A549 (cell line): ENCODE measurements around the gene CCDC88B. TPM values are rescaled to one million over a fixed set of nuclear protein-coding genes. Genes with fewer than 3 reads are reported as not detected.
"Not testable (repeated sequence)": the region's sequence is repeated elsewhere in the genome, so short reads cannot be mapped to it uniquely, and the experiment has no call there.

ENCODE experiments used
- ATAC-seq, 2 experiments: fragments of 200-7000 bp in 1 of 2; fragments of >200 bp in 1 of 2; cut with Nextera tagmentation in 1 of 2; cut with Tn5 transposase in 1 of 2; 3 replicates each; pipeline versions ENCODE4 v1.8.0 to v1.9.1; 2018 to 2020; ENCODE audit warnings: mild to moderate bottlenecking in 1 of 2, moderate library complexity in 1 of 2
- CTCF ChIA-PET: fragments of 300-600 bp; sonication (Branson Sonifier 250); formaldehyde crosslinking; extraction: SDS; loops from one replicate; lab custom pipeline; 2021; ENCODE audit warnings: antibody characterized with exemption, inconsistent platforms; lab: Yijun Ruan, JAX
- POLR2A ChIA-PET: fragments of 350-600 bp; formaldehyde crosslinking; extraction: SDS; loops from one replicate; lab custom pipeline; 2021; ENCODE audit warnings: antibody characterized with exemption, inconsistent platforms; lab: Yijun Ruan, JAX
- DNase-seq, 2 experiments: peaks; one replicate each; pipeline versions ENCODE4 v3.0.0 to v3.0.0-alpha.2; 2011 to 2016; ENCODE audit warnings: low read depth in 1 of 2, low spot score in 1 of 2
- FAIRE-seq: peaks from 2 replicates; lab custom pipeline; 2011; peaks lifted over from hg19 to GRCh38; lab: Jason Lieb, UNC
- H3K27ac ChIP-seq, 2 experiments: fragments of >200 bp; sonication (Bioruptor Twin); formaldehyde crosslinking; 3 replicates each; pipeline ENCODE4 v1.5.1; 2016 to 2017
- H3K4me1 ChIP-seq: fragments of >200 bp; sonication (Bioruptor Twin); formaldehyde crosslinking; 3 replicates; pipeline ENCODE4 v1.6.1; 2016
- H3K4me2 ChIP-seq: fragments of >200 bp; sonication (Bioruptor Twin); formaldehyde crosslinking; 3 replicates; pipeline ENCODE4 v1.6.1; 2016
- H3K4me3 ChIP-seq: fragments of >200 bp; sonication (Bioruptor Twin); formaldehyde crosslinking; 3 replicates; pipeline ENCODE4 v1.5.1; 2016
- H3K9me3 ChIP-seq: fragments of >200 bp; sonication (Bioruptor Twin); formaldehyde crosslinking; 3 replicates; pipeline ENCODE4 v1.6.1; 2016
- CEBPB ChIP-seq, 2 experiments: fragments of >200 bp in 1 of 2; sonication (Bioruptor Twin) in 1 of 2; formaldehyde crosslinking in 1 of 2; IDR thresholded peaks; 2 replicates each; pipeline ENCODE4 v1.6.1; 2012 to 2016
- CHD2 ChIP-seq: fragments of 150-350 bp; IDR thresholded peaks from 2 replicates; pipeline ENCODE4 v1.6.1; 2014; ENCODE audit warnings: low read length; ENCODE audit not compliant: partially characterized antibody
- HOXA7 ChIP-seq: fragments of 250-450 bp; sonication (Bioruptor Pico); IDR thresholded peaks from 2 replicates; pipeline ENCODE4 v1.5.0; 2020; ENCODE audit warnings: mild to moderate bottlenecking, moderate library complexity
- JUN ChIP-seq, 2 experiments: fragments of >200 bp; sonication (Bioruptor Twin); formaldehyde crosslinking; IDR thresholded peaks; 2 replicates in 1 of 2; 3 replicates in 1 of 2; pipeline ENCODE4 v1.6.1; 2016 to 2017
- JUNB ChIP-seq: fragments of >200 bp; sonication (Bioruptor Twin); formaldehyde crosslinking; IDR thresholded peaks from 2 replicates; pipeline ENCODE4 v1.6.1; 2016
- MAFK ChIP-seq: fragments of 450-650 bp; IDR thresholded peaks from 2 replicates; pipeline ENCODE4 v1.6.1; 2014; ENCODE audit not compliant: partially characterized antibody
- PHF8 ChIP-seq: fragments of 200-600 bp; sonication (generic); IDR thresholded peaks from 2 replicates; pipeline ENCODE4 v1.6.1; 2016; ENCODE audit warnings: low read depth, mild to moderate bottlenecking, antibody characterized with exemption, moderate library complexity, borderline replicate concordance
- POLR2A ChIP-seq: IDR thresholded peaks from 2 replicates; pipeline ENCODE4 v1.6.1; 2012; ENCODE audit warnings: mild to moderate bottlenecking, low read length
- POLR2AphosphoS2 ChIP-seq: conservative IDR thresholded peaks from 2 replicates; pipeline ENCODE4 v1.6.1; 2012; ENCODE audit warnings: low read length, improper control_type of control experiment, inconsistent platforms
- RARB ChIP-seq: fragments of 250-450 bp; sonication (Bioruptor Pico); IDR thresholded peaks from 2 replicates; pipeline ENCODE4 v1.8.0; 2021; ENCODE audit warnings: mild to moderate bottlenecking, moderate library complexity
- RFX5 ChIP-seq: fragments of 450-650 bp; IDR thresholded peaks from 2 replicates; pipeline ENCODE4 v1.7.1; 2014; ENCODE audit warnings: antibody characterized with exemption, mild to moderate bottlenecking, moderate library complexity
- SMC3 ChIP-seq: fragments of >200 bp; sonication (Bioruptor Twin); formaldehyde crosslinking; IDR thresholded peaks from 3 replicates; pipeline ENCODE4 v1.6.1; 2018; ENCODE audit warnings: inconsistent platforms
- WGBS: methylation state at CpG from one replicate; pipeline ENCODE4 v1.1.6; 2017; ENCODE audit errors: missing lambda C conversion rate; 5-methylcytosine and 5-hydroxymethylcytosine counted together
- polyA plus RNA-seq, 4 experiments: library from polyadenylated mRNA; depleted of rRNA in 3 of 4; stranded (reverse); fragments of >200 nt; fragmentation: RNase III in 1 of 4; extraction: RNeasy Plus Mini Kit Qiagen cat#74134 plus additional on column Dnase treatment in 1 of 4; gene quantifications; 2 replicates in 3 of 4; 3 replicates in 1 of 4; pipeline ENCODE4 v1.2.3, GENCODE V29; 2011 to 2017
- TF ChIP-seq, protein P1 (sequence below): fragments of 200-600 bp; sonication (generic); IDR thresholded peaks from 2 replicates; pipeline ENCODE4 v1.6.1; 2016; ENCODE audit warnings: antibody characterized with exemption, mild to moderate bottlenecking, moderate library complexity

The CCDC88B gene
- polyA plus RNA-seq, 2 of the 4 experiments (the other 2 are of a cell fraction), result 4.8 to 8.8 TPM

DNA sequence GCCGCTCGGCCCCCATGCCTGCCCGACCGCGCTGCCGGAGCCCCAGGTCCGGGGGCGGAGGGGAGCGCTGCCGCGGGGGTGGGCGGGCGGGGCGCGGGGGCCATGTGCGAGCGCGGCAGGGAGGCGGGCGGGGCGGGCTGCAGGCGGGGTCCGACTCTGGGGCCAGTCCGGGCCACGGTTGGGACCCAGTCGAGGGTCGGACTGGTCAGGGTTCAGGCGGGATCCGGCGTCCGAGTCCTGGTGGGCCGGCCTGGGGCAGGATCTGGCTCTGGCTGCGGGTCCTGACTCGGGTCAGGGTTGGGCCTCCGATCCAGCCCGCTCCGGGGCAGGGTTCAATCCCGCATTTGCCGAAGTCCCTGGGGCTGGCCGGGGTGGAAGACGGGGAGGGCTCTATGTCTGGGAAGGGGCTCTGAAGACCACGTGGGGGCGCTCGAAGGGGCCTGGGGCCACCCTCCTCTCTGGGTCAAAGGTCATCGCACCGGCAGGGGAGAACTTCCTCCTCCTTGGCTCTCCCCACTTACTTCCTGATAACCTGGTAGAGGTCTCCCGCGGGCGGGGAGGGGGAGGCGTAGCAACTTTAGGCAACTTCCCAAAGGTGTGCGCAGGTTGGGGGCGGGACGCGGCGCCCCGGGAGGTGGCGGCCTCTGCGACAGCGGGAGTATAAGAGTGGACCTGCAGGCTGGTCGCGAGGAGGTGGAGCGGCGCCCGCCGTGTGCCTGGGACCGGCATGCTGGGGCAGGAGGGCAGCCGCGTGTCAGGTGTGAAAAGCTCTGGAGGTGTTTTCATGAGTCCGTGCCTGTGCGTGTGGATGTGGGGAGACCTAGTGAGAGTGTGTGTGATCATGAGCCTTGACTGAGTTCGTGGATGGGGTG, 34.1 kb upstream of the CCDC88B start (continued):
- TF ChIP-seq SMC3 (peak; percentile 61), HOXA7 (CRISPR knock-in tag) (peak; percentile 41; the same call in 1 of the 2 replicates), JUN (IDR thresholded peaks at IDR 0.05) (peak in 1 of 2 experiments; percentile 50; a peak in 1 of 5 replicates), CHD2 (no peak), PHF8 (0 out of 2 replicates have a peak, but pooled peaks have one; percentile 26), POLR2AphosphoS2 (no peak), JUNB (no peak)
- TF ChIP-seq, protein P1, sequence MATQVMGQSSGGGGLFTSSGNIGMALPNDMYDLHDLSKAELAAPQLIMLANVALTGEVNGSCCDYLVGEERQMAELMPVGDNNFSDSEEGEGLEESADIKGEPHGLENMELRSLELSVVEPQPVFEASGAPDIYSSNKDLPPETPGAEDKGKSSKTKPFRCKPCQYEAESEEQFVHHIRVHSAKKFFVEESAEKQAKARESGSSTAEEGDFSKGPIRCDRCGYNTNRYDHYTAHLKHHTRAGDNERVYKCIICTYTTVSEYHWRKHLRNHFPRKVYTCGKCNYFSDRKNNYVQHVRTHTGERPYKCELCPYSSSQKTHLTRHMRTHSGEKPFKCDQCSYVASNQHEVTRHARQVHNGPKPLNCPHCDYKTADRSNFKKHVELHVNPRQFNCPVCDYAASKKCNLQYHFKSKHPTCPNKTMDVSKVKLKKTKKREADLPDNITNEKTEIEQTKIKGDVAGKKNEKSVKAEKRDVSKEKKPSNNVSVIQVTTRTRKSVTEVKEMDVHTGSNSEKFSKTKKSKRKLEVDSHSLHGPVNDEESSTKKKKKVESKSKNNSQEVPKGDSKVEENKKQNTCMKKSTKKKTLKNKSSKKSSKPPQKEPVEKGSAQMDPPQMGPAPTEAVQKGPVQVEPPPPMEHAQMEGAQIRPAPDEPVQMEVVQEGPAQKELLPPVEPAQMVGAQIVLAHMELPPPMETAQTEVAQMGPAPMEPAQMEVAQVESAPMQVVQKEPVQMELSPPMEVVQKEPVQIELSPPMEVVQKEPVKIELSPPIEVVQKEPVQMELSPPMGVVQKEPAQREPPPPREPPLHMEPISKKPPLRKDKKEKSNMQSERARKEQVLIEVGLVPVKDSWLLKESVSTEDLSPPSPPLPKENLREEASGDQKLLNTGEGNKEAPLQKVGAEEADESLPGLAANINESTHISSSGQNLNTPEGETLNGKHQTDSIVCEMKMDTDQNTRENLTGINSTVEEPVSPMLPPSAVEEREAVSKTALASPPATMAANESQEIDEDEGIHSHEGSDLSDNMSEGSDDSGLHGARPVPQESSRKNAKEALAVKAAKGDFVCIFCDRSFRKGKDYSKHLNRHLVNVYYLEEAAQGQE, result no peak

DNA sequence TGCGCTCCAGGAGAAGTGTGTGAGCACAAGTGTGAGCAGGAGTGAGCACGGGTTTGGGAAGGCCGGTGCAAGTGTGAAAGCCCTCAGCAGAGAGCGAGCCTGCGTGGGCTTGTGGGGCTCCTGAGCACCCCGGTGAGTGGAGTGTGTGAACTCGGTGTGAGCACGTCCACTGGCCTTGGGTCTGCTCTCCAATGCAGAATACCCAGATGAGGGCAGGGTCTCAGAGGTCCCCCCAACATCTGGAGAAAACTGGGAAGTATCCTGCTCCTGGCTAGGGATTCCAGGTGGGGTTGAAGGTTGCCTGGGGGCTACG, 33.5 kb upstream of the CCDC88B start:
- POLR2A ChIA-PET, result interaction anchor here (1.0 to 1.2 kb wide), 2 partner anchors 25 to 48 kb away, joined by 3 read pairs; no protein-coding TSS in a partner anchor
- CTCF ChIA-PET, result interaction anchor here (1.3 to 20.7 kb wide), 5 partner anchors 9 to 60 kb away, joined by 4 to 996 read pairs (median 206); partner anchors contain the start of genes BAD, CCDC88B, FKBP2 and GPR137

DNA sequence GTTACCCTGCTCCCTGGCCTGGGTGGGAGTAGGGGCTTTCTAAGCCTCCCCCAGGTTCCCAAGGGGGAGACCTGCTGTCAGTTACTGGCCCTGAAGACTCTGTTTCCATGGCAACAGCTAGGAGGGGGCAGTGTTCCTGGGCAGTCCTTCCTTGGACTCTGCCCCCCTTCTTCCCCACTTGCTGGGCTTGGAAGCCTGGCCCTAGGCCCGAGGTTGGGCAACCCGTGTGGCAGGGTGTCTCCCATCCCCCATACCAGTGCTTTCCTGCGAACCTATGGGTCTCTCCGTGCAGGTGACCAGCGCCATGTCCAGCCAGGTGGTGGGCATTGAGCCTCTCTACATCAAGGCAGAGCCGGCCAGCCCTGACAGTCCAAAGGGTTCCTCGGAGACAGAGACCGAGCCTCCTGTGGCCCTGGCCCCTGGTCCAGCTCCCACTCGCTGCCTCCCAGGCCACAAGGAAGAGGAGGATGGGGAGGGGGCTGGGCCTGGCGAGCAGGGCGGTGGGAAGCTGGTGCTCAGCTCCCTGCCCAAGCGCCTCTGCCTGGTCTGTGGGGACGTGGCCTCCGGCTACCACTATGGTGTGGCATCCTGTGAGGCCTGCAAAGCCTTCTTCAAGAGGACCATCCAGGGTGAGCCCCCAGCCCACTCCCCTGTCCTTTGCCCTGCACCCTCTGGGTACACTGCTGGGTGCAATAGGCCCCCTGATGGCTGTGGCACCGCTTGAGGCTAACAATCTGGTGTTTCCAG, 33.0 kb upstream of the CCDC88B start:
- H3K27ac ChIP-seq, result peak overlapping the region; percentile 85 to 94
- peak overlapping the region; percentile 73 for H3K4me3 ChIP-seq
- H3K9me3 ChIP-seq, result no peaks in the 10 kb centered on the region
- 78% methylated on average over 14 of the region's 15 CpGs for WGBS
- H3K4me1 ChIP-seq, result peaks cover 20% of the 10 kb centered on the region
- ChIA-PET POLR2A (interaction anchor here (1.0 to 1.2 kb wide), 2 partner anchors 25 to 48 kb away, joined by 3 read pairs; no protein-coding TSS in a partner anchor), CTCF (interaction anchor here (0.7 to 20.7 kb wide), 7 partner anchors 8 to 346 kb away, joined by 3 to 996 read pairs (median 68); partner anchors contain the start of genes BAD, CCDC88B, FKBP2 and GPR137)
- no peak for ATAC-seq
- FAIRE-seq, result no peak
- no peak for TF ChIP-seq MAFK
- peak in 1 of 2 experiments; percentile 32; a peak in 1 of 4 replicates for TF ChIP-seq CEBPB (IDR thresholded peaks at IDR 0.05)
- no peak for TF ChIP-seq RFX5
- TF ChIP-seq, all 56 proteins: peak for 1
- peak; percentile 18 to 46 for DNase-seq
- H3K4me2 ChIP-seq, result peak overlapping the region; percentile 99

More for the DNA sequence above, 33.5 kb upstream of the CCDC88B start:
- TF ChIP-seq RARB, result no peak
- no peak for TF ChIP-seq POLR2A
- TF ChIP-seq, all 56 proteins: peak for 0
- Histone ChIP-seq H3K27ac (peak overlapping the region; percentile 85 to 94), H3K9me3 (no peaks in the 10 kb centered on the region), H3K4me1 (peaks cover 20% of the 10 kb centered on the region), H3K4me3 (peak overlapping the region; percentile 73), H3K4me2 (peak overlapping the region; percentile 99)
- DNase-seq (no peak), ATAC-seq (no peak), FAIRE-seq (no peak)
- 17% methylated on average over 9 of the region's 9 CpGs for WGBS

DNA sequence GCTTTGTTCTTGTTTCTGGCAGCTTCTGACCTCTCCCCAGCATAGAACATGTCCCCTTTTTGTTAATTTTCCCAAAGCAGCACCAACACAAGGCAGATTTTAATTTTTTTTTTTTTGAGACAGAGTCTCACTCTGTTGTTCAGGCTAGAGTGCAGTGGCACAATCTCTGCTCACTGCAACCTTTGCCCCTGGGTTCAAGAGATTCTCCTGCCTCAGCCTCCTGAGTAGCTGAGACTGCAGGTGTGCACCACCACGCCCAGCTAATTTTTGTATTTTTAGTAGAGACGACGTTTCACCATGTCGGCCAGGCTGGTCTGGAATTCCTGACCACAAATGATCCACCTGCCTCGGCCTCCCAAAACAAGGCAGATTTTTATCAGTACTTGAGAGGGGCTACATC, 32.2 kb upstream of the CCDC88B start:
- H3K27ac ChIP-seq, result peak overlapping the region in 1 of 2 experiments; percentile 94; a peak in 1 of 6 replicates
- not testable (repeated sequence) for FAIRE-seq

More for the DNA sequence above, 32.2 kb upstream of the CCDC88B start:
- DNase-seq, ATAC-seq, H3K4me3 ChIP-seq, H3K9me3 ChIP-seq: not testable (repeated sequence)
- Histone ChIP-seq H3K4me2 (peak overlapping the region; percentile 99), H3K4me1 (peaks cover 20% of the 10 kb centered on the region)
- 99% methylated on average over 5 of the region's 5 CpGs for WGBS
- POLR2A ChIA-PET, result interaction anchor here (1.0 kb wide), 1 partner anchor 9 kb away, joined by 4 read pairs; no protein-coding TSS in a partner anchor
- CTCF ChIA-PET, result interaction anchor here (0.7 to 20.7 kb wide), 5 partner anchors 7 to 345 kb away, joined by 3 to 996 read pairs (median 68); partner anchors contain the start of genes CCDC88B, FKBP2, PLCB3 and PPP1R14B
